Esophagus muscularis mucosa (tissue), 4 donors: Measurements from ENCODE around the gene SLC37A1.

Experiments used
- CTCF ChIP-seq, 3 experiments: fragments of 200-600 bp in 2 of 3; fragments of 450-650 bp in 1 of 3; sonication (generic) in 2 of 3; IDR thresholded peaks; one replicate each; pipeline ENCODE4 v1.5.1; 2017 to 2019; ENCODE audit warnings: antibody characterized with exemption in 3 of 3, mild to moderate bottlenecking in 2 of 3, moderate library complexity in 1 of 3
- EP300 ChIP-seq: sonication (generic); formaldehyde crosslinking; IDR thresholded peaks from one replicate; pipeline ENCODE4 v1.6.1; 2017; ENCODE audit warnings: antibody characterized with exemption
- POLR2A ChIP-seq: fragments of 450-650 bp; IDR thresholded peaks from one replicate; pipeline ENCODE4 v1.6.1; 2017; ENCODE audit warnings: antibody characterized with exemption, moderate library complexity, mild to moderate bottlenecking, low read depth
- POLR2AphosphoS5 ChIP-seq, 2 donors: sonication (generic); formaldehyde crosslinking; IDR thresholded peaks; one replicate each; pipeline ENCODE4 v1.6.1; 2017; ENCODE audit warnings: antibody characterized with exemption in 2 of 2

GRCh38 chr21:42518215-42518614, 4.6 kb downstream of the SLC37A1 start:
- no peak for TF ChIP-seq CTCF (IDR thresholded peaks at IDR 0.05)
- TF ChIP-seq POLR2AphosphoS5 (IDR thresholded peaks at IDR 0.05) = no peak
- TF ChIP-seq EP300 = no peak
- no peak for TF ChIP-seq POLR2A
